MM.1S (cell line): Measurements from ENCODE around the gene ENPEP.

Experiments used
- EZH2 ChIP-seq: fragments of 300-600 bp; sonication (generic); optimal IDR thresholded peaks from 2 replicates; pipeline ENCODE3; 2017; ENCODE audit warnings: low read depth, mild to moderate bottlenecking, antibody characterized with exemption, low read length, mixed read lengths
- EZH2phosphoT487 ChIP-seq: fragments of 300-600 bp; sonication (generic); IDR thresholded peaks from 2 replicates; pipeline ENCODE4 v1.6.1; 2018; ENCODE audit warnings: antibody characterized with exemption, low read length
- TF ChIP-seq, protein P1 (sequence below): fragments of 300-600 bp; sonication (generic); IDR thresholded peaks from 2 replicates; pipeline ENCODE4 v1.5.1; 2016; ENCODE audit warnings: antibody characterized with exemption, low read length, mixed read lengths

DNA sequence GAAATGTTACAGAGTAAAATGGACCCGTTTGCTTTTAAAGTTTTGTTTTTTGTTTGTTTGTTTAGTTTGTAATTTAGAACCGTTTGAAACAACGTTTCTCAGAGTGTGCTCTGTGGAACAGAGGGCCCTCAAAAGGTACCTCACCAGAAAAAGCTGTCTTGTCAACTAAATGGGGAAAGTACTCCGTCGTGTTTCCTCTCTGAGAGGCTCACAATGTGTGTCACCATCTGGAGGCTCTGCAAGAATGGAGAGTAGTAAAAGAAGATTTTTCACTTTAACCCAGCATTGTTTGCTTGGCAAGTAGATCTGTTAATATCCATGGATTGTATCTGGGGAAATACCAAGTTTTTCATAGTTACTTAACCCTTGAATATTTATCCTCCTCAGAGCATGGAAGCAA is 1.5 kb upstream of the ENPEP start:
- TF ChIP-seq, protein P1, sequence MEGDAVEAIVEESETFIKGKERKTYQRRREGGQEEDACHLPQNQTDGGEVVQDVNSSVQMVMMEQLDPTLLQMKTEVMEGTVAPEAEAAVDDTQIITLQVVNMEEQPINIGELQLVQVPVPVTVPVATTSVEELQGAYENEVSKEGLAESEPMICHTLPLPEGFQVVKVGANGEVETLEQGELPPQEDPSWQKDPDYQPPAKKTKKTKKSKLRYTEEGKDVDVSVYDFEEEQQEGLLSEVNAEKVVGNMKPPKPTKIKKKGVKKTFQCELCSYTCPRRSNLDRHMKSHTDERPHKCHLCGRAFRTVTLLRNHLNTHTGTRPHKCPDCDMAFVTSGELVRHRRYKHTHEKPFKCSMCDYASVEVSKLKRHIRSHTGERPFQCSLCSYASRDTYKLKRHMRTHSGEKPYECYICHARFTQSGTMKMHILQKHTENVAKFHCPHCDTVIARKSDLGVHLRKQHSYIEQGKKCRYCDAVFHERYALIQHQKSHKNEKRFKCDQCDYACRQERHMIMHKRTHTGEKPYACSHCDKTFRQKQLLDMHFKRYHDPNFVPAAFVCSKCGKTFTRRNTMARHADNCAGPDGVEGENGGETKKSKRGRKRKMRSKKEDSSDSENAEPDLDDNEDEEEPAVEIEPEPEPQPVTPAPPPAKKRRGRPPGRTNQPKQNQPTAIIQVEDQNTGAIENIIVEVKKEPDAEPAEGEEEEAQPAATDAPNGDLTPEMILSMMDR: no peak
- TF ChIP-seq EZH2 (no peak), EZH2phosphoT487 (no peak)
